ENCODE data around the gene GALR1.
"Not testable (repeated sequence)": the region's sequence is repeated elsewhere in the genome, so short reads cannot be mapped to it uniquely, and the experiment has no call there.

Gene GALR1, protein sequence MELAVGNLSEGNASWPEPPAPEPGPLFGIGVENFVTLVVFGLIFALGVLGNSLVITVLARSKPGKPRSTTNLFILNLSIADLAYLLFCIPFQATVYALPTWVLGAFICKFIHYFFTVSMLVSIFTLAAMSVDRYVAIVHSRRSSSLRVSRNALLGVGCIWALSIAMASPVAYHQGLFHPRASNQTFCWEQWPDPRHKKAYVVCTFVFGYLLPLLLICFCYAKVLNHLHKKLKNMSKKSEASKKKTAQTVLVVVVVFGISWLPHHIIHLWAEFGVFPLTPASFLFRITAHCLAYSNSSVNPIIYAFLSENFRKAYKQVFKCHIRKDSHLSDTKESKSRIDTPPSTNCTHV

DNA sequence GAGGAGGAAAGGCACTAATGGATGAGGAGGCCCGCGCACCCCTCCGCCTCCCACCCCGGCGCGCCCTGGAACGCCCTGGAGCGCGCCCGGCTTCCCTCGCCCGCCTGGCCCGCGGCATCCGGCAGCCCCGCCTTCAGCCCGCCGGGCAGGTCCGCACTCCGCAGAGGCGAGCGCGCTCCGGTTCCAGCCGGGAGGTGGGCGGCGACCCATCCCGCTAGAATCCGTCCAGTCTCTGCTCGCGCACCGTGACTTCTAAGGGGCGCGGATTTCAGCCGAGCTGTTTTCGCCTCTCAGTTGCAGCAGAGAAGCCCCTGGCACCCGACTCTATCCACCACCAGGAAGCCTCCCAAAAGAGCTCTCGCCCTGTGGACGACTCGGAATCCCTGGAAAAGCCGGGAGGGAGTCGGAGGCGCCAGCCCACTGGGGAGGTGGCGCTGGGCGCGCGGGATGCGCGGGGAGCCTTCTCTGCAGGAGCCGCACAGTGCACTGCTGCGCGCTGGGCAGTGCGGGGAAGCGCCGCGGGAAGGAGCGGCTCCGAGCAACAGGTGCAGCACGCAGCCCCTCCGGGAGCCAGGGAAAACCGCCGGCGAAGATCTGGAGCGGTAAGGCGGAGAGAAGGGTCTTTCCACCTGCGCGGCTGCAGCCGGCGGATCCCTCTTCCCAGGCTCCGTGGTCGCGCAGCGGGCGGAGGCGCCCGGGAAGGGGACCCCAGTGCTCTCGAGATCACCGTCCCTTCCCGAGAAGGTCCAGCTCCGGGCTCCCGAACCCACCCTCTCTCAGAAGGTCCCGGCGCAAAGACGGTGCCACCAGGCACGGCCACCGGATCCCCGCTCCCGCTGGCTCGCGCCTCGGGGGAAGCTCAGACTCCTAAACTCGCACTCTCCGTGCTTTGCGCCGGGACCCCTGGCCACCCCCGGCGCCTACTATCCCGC lies at the start of gene GALR1:
Gene GALR1, plus strand, starts transcription at position 280 of the 932 bp plus-strand sequence. CDS start 701 bp downstream, outside the sequence.
- peak; percentile 59 for DNase-seq

DNA sequence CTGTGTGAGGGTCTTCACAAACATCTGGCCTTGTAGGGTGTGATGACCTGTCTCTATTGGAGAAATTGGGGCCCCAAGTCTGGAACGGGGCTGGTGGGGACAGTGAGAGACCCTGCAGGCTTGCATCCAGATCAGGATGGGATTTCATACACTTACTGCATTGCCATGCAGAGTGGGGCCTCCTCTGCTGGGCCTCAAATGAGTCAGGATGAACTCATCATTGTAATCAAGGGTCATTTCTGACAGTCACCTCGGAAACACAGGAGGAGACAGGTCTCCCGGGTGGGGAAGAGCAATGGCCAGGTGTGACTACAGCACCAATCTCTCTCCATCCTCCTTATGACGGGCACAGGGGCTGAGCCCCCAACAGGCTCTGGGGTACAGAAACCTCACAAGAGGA lies 48.1 kb upstream of the GALR1 start:
- DNase-seq = no peak

DNA sequence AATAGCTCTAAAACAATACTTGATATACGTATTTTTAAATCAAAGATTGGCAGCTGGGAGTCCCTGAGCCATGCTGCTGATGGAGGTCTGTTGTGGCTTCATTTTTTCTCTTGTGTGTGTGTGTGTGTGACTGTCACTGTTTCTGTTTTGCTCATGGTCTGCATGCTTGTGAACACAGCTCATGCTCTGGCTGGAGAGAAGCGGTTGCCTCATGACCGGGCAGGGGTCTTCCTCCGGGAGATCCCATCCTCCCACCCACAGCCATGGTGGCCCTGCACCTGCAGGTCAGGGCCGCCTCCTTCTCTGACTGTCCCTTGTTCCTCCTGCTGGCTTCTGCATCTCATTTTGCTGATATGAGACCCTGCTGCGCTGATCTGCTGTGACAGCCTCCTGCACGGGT lies 47.3 kb upstream of the GALR1 start:
- no peak for DNase-seq

DNA sequence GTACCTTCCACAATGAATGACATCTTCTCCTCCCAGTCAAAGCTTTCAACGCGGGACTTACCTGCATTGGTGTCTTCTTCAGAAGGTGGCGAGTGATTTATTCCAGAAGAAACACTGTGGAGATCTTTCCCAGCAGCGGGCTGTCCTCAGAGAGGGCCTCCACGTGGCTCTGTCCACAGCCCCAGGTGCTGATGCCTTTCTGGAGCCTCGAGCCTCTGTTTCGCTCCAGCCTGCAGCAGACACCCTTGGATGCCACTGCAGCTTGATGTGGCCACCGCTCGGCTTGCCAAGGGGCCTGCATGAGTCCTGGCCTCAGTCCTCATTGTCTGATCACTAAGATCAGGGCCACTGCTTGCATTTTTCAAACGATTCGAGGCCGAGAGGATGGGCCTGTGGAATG lies 46.6 kb upstream of the GALR1 start:
- DNase-seq = no peak

DNA sequence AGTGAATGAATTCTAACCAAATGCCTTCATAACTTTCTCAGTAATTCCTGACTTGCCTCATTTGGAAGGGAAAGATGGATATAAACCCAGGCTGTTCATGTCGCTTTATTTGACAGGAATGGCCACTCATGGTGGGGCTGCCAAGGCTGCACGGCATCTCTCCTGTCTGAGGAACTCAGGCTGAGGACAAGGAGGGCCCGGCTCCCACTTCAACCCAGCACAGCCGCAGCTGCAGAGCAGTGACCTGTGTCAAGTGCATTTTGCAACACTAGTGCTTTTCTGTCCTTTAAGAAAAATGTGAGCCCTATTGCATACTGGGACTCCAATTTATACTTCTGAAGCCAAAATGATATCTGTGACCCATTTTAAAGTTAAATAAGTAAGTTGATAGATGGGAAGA lies 45.8 kb upstream of the GALR1 start:
- DNase-seq = no peak

DNA sequence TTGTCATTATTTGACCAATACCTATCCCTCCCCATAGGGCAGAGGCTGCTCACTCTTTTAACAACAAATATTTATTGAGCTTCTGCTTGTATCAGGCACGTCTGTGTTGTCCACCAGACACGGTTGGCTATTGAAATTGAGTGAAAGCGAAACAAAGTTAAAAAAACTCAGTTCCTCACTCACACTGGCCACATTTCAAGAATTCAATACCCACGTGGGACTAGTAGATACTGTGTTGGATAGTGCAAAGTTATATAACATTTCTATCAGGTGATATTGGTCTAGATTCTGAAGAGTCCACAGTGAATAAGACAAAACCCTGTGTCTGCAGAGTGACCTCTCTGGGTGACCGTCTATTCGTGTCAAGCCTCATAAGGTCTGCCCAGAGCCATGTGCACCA lies 43.9 kb upstream of the GALR1 start:
- DNase-seq = no peak

DNA sequence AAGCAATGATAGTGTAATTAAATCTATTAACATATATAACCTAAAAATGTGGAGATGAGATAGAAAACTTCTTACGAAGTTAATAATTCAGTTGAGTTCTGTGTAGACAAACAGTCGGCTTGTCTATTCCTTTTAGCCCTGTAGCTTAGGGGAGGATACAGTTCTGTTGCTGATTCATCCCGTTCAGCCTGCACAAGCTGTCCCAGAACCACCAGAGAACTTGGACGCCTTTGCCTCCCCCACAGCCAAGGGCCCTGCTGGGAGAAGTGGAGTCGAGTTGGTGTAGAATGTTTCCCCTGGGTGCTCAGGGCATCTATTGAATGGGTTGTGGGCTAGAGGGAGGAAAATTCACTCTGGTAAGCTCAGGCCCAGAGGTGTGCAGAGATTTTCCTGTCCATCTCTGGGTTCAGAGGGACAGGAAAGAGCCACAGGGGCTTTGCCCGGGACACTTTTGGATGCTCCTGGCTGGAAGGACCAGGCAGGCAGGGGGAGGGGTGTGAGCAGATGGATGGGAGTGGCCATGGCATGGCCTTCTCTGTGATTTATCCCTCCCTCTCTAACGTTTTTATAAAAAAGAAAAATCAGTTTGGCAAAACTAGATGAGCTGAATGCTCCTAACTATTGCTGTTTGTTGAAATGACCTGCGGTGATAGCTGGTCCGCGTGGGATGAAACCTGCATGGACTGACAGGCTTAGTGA lies 42.8 kb upstream of the GALR1 start:
- DNase-seq = no peak

DNA sequence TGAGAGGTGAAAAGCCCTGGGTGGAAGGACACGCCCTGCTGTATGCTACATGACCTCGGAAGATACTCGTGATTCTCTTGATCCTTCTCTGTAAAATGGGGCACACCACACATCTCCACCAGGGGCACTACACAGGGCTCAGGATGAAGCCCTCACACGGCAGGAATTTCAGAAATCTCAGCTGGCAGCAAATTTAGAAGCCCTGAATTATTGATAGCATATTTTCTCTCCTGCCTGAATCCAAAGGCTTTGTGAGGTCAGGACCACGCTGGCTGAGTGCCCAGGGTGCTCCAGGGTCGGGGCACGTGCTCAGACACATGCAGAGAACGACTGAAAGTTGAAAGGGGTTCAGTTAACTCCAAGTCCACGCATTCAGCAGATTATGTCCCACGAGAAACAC lies 42.1 kb upstream of the GALR1 start:
- no peak for DNase-seq

DNA sequence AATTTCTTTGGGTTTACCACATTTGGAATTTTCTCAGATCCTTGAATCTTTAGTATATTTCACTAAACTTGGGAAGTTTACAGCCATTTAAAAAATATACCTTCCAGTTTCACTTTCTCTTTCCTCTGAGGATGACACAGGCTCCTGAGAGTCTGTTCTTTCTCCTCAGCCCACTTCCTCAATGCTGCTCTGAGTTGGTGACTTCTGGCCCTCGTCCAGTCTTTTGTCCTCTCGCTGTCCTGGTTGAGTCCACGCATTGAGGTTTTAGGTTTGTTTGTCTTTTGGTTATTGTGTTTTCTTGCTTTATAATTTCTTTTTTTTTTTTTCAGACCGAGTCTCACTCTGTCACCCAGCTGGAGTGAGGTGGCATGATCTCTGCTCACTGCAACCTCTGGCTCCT lies 40.7 kb upstream of the GALR1 start:
- no peak for DNase-seq

DNA sequence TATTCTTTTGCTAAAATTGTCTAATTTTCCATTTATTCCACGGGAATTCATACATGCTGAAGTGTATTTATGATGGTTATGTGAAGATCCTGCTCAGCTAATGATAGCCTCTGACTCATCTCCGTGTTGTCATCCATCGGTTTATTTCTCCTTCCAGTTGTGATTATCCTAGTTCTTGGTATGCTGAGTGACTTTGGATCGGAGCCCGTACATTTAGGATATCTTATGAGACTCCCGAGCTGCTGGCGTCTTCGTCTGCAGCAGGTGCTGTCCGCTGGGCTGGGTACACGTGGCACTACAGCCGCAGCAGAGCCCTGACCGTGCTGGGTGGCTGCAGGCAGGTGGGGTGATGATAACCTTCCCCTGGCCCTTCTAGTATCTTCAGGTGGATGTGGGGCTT lies 40.1 kb upstream of the GALR1 start:
- no peak for DNase-seq

DNA sequence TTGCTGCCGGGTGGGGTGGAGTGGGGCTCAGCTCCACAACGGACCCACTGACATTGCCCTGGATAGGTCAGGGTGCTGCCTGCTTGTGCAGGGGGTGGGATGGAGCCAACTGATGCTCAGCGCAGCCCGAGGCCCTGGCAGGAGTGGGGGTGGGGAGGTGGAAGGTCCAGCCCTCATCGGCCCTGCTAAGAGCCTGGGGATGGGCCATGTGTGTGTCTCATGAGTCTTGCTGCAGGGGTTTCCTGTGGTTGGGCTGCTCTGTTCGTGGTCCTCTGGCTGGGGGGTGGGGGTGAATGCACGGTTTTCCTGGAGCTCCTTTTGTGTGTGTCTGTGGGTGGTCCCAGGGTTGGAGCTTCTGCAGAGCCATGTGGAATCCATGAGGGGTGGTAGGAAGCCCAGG lies 39.4 kb upstream of the GALR1 start:
- DNase-seq = no peak

DNA sequence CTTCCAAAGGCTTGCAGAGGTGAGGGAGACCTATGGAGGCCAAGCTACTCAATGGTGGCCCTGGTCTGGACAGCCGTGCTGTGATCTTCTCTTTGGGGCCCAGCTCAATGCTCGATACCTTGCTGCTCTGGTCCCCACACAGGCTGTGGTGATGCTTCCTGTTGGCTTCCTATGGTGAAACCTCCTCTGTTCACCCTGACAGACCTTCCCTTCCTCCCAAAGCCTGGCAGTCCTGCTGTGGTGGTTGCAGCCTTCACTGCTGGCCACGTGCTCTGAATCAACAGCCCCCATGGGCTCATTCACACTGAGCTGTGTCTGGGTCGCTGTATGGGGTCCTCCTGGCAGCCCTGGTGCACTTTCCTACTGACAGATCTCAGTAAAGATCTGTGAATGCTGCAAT lies 31.0 kb upstream of the GALR1 start:
- DNase-seq = no peak

DNA sequence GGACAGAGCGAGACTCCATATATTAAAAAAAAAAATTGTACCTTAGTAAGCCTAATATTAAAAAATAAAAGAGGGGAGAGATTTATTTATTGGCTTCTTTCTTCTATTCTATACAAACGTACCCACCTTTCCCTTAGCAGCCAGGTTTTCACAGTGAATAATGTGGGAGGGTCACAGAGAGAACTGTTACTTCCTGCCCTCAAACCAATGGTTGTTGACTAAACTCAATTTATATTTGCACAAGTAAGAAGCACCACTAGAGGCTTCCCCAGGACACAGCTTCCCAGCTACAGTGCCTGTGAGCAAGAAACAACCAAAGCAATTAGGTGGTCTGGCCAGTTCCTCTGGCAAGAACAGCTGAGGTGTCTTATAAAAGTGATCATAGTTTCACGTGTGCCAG lies 28.9 kb upstream of the GALR1 start:
- DNase-seq = no peak

DNA sequence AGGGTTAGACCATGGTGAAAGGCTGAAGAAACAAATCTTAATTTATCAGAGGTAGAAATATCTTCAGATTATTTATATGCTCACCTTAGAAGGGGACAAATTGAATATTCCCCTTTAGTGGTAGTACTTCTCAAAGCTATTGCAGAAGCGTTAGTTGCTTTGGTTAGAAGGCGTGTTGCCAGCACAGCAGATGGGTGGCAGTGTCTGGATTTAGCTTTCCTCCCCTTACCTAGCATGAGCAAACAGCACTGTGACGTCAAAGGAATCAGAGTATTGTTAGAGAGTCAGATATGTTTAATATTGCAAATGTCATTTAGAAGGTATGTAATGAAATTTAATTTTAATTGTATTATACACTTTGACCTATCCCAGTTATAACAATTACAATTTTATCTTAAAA lies 27.2 kb upstream of the GALR1 start:
- peak; percentile 17 for DNase-seq

DNA sequence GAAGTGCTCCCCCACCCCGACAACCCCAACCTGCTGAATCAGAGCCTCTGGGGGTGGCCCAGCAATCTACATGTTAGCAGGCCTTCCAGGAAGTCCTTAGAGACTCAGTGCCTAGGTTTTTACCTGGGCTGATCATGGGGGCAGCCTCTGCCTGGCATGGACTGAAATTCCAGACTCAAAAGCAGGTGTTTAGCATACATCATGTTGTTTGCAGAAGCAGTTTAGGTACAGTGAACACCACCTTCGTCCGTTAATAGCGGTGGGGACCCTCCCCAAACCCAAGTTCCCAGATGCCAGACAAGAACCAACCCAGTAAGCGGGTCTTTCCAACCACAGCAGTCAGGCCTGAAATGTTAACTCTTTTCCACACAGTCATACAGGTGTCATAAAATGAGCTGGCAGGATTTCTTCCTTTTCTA lies 26.4 kb upstream of the GALR1 start:
- no peak for DNase-seq

DNA sequence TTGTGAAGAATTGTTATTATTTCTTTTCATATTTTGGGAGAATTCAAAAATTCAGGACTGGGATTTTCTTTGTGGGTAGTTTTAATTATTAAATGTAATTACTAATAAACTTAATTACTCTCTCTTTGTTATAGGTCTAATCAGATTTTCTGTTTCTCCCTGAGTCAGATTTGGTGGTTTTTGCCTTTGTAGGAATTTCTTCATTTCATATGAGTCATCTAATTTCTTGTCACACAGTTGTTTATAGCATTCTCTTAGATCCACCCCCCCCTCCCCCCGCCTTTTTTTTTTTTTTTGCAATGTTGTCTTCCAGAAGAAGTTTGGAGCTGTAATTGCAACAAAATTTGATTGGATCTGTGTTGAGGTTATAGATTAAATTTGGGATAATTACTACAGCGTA lies 26.0 kb upstream of the GALR1 start:
- DNase-seq = no peak

DNA sequence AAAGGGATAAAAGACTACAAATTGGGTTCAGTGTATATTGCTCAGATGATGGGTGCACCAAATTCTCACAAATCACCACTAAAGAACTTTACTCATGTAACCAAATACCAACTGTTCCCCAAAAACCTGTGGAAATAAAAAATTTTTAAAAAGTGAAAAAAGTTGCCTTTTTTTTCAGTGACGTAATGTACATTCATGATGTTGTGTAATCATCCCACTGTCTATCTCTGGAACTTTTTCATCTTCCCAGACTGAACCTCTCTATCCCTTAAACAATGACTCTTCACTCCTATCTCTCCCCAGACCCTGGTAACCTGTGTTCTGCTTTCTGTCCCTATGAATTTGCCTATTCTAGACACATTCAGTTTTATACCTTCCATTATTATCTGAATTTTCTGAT lies 19.0 kb upstream of the GALR1 start:
- no peak for DNase-seq

DNA sequence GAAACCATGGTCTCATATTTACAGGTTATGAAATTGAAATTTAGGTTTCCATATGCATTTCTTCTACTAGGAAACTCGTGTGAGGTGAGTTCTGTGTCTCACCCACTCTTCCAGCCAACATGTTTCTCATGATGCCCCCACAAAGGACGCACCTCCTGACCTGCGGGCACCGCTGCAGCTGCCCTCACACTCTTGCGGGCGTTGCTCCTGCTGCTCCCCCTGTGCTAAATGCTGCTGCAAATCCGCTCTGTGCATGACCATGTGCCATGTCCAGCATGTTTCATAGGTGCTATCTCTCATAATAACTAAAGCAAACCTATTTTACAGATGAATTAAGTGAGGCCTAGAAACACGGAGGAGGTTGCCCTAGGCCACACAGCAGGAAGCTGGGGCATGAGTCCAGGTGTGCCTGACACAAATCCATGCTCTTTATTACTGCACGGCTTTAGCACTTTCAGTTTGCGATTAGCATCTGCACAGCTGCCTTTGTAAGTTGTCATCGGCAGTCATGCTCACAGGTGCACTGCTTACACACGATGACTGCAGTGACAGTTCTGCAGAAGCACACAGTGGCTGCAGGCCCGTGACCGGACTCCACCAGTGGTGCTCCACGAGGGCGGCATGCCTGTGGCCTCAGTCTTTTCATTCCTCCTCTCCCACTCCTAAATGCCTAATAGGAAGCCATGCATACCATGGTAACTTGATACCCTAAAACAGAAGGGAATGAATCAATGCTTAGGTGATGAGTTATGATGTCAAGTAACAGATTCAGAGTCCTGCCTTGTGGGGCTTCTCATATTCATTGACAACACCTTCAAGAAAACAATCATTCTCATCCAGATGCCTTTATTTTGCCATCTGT lies 14.9 kb upstream of the GALR1 start:
- peak; percentile 54 for DNase-seq

DNA sequence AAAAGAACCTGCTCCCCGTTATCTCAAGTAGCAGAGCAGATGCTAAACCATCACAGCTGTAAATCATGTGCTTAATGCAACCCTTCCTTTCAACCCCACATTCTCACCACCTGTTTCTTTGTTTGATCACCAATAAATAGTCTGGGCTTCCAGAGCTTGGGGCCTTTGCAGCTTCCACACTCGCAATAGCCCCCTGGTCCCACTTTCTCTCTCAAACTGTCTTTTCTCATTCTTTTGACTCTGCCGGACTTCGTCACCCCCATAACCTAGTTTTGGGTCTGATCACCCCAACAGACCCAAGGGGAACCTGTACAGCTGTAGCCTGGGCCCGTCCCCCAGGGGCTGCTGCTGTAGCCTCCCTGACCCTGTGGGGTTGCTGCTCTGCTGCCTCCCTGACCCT lies 10.4 kb upstream of the GALR1 start:
- not testable (repeated sequence) for DNase-seq

DNA sequence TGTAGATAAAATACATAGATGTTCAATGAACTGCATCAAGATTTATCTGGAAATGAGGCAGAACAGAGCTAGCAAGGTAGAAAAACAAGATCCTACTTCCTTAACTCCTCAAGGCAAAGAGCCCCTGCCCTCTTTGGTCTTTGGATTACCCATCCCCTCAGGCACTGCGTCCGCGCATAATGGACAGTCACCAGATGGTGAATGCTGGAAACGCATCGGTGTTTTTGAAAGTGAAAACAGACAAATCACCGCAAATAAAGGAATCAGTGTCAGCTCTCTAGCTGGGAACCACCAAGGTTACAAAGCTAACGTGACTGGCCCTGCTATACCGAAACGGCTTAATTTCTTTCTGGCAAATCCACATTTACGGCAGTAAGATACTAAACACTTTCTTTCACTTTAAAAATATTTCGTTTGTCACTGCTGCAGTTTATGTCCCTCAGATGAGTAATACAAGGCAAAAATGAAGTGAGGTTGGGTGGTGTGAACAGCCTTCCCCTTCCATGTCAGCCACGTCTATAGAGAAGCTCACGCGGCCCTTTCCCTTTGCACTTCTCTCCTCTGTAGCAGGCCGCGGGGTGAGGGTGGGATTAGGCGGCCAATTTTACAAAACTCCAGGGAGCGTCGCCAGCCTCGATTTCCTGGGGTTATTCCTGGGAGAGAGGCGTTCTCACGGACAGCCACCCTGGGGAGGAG lies 627 bp upstream of the GALR1 start:
- peak; percentile 22 for DNase-seq

DNA sequence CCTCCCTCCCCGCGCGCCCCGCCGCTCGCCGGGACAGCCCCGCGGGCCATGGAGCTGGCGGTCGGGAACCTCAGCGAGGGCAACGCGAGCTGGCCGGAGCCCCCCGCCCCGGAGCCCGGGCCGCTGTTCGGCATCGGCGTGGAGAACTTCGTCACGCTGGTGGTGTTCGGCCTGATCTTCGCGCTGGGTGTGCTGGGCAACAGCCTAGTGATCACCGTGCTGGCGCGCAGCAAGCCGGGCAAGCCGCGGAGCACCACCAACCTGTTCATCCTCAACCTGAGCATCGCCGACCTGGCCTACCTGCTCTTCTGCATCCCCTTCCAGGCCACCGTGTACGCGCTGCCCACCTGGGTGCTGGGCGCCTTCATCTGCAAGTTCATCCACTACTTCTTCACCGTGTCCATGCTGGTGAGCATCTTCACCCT lies 865 bp downstream of the GALR1 start:
- no peak for DNase-seq

All from NCI-H774 (cell line).